HEK293 (cell line): ENCODE measurements around the gene RSRC1.
A peak's percentile ranks its signal among the peaks of the same experiment; 100 is the strongest.

Experiments
- CTCF ChIA-PET: fragments of 350-600 bp; formaldehyde crosslinking; extraction: SDS; loops from one replicate; lab custom pipeline; 2021; ENCODE audit warnings: antibody characterized with exemption; lab: Yijun Ruan, JAX
- POLR2A ChIA-PET: fragments of 300-600 bp; formaldehyde crosslinking; extraction: SDS; loops from one replicate; lab custom pipeline; 2020; ENCODE audit warnings: antibody characterized with exemption, inconsistent platforms; lab: Yijun Ruan, JAX
- H3K27ac ChIP-seq: fragments of 200-500 bp; sonication (Bioruptor generic); 2 replicates; pipeline ENCODE4 v1.5.1; 2014; ENCODE audit warnings: low read depth, low read length, control low read depth, inconsistent platforms; ENCODE audit errors: extremely low read depth
- H3K36me3 ChIP-seq, 2 experiments: fragments of 200-500 bp in 1 of 2; sonication (Bioruptor generic) in 1 of 2; 1 replicate in 1 of 2; 2 replicates in 1 of 2; pipeline ENCODE4 v1.5.1; 2014 to 2017; ENCODE audit warnings: inconsistent platforms in 2 of 2, low read length in 2 of 2; ENCODE audit not compliant: control insufficient read depth in 2 of 2, insufficient read depth in 1 of 2
- H3K4me1 ChIP-seq: fragments of 200-500 bp; sonication (Bioruptor generic); 2 replicates; pipeline ENCODE4 v1.5.1; 2014; ENCODE audit warnings: mild to moderate bottlenecking, low read length, inconsistent platforms; ENCODE audit not compliant: control insufficient read depth, insufficient read depth
- H3K4me3 ChIP-seq: 2 replicates; pipeline ENCODE4 v1.5.1; 2011; ENCODE audit warnings: low read depth, mild to moderate bottlenecking, control low read depth, low read length, moderate library complexity
- H3K9me3 ChIP-seq: fragments of 200-500 bp; sonication (Bioruptor generic); 2 replicates; pipeline ENCODE4 v1.5.1; 2014; ENCODE audit warnings: low read depth, low read length, inconsistent platforms; ENCODE audit not compliant: control insufficient read depth, insufficient read depth
- BCL11A ChIP-seq: fragments of 450-650 bp; formaldehyde crosslinking; IDR thresholded peaks from 2 replicates; pipeline ENCODE4 v1.5.1; 2016; ENCODE audit warnings: low read depth, missing biosample characterization, missing genetic modification characterization
- IKZF3 ChIP-seq: fragments of 450-650 bp; IDR thresholded peaks from 2 replicates; pipeline ENCODE4 v1.5.0; 2018; ENCODE audit warnings: missing biosample characterization, mild to moderate bottlenecking, missing genetic modification characterization, moderate library complexity
- PRDM2 ChIP-seq: fragments of 450-650 bp; formaldehyde crosslinking; IDR thresholded peaks from 2 replicates; pipeline ENCODE4 v1.5.1; 2016; ENCODE audit warnings: missing biosample characterization, missing genetic modification characterization, borderline replicate concordance
- PRDM6 ChIP-seq: fragments of 450-650 bp; formaldehyde crosslinking; IDR thresholded peaks from 2 replicates; pipeline ENCODE4 v1.5.1; 2017; ENCODE audit warnings: missing biosample characterization, missing genetic modification characterization
- SCRT2 ChIP-seq: fragments of 450-650 bp; formaldehyde crosslinking; IDR thresholded peaks from 2 replicates; pipeline ENCODE4 v1.5.1; 2016; ENCODE audit warnings: missing biosample characterization, missing genetic modification characterization
- ZBTB21 ChIP-seq: fragments of 450-650 bp; formaldehyde crosslinking; IDR thresholded peaks from 2 replicates; pipeline ENCODE4 v1.5.1; 2017; ENCODE audit warnings: missing biosample characterization, missing genetic modification characterization
- ZNF133 ChIP-seq: fragments of 450-650 bp; formaldehyde crosslinking; IDR thresholded peaks from 2 replicates; pipeline ENCODE4 v1.5.1; 2016; ENCODE audit warnings: missing biosample characterization, missing genetic modification characterization
- ZNF302 ChIP-seq: fragments of 450-650 bp; formaldehyde crosslinking; IDR thresholded peaks from 2 replicates; pipeline ENCODE4 v1.5.1; 2016; ENCODE audit warnings: missing biosample characterization, missing genetic modification characterization, low read depth
- ZNF621 ChIP-seq: fragments of 450-650 bp; formaldehyde crosslinking; IDR thresholded peaks from 2 replicates; pipeline ENCODE4 v1.5.1; 2017; ENCODE audit warnings: missing biosample characterization, missing genetic modification characterization
- ZNF623 ChIP-seq: fragments of 450-650 bp; formaldehyde crosslinking; IDR thresholded peaks from 2 replicates; pipeline ENCODE4 v1.5.1; 2016; ENCODE audit warnings: missing biosample characterization, missing genetic modification characterization
- ZNF624 ChIP-seq: fragments of 450-650 bp; formaldehyde crosslinking; IDR thresholded peaks from 2 replicates; pipeline ENCODE4 v1.5.1; 2017; ENCODE audit warnings: missing biosample characterization, missing genetic modification characterization
- ZNF626 ChIP-seq: fragments of 450-650 bp; sonication (Bioruptor Pico); formaldehyde crosslinking; IDR thresholded peaks from 2 replicates; pipeline ENCODE4 v1.5.1; 2018; ENCODE audit warnings: missing biosample characterization, missing genetic modification characterization, inconsistent platforms
- TF ChIP-seq, protein P1 (sequence below): fragments of 450-650 bp; formaldehyde crosslinking; IDR thresholded peaks from 2 replicates; pipeline ENCODE4 v1.5.1; 2016; ENCODE audit warnings: missing biosample characterization, missing genetic modification characterization
- TF ChIP-seq, protein P2 (sequence below): fragments of 450-650 bp; formaldehyde crosslinking; IDR thresholded peaks from 2 replicates; pipeline ENCODE4 v1.5.1; 2016; ENCODE audit warnings: missing biosample characterization, missing genetic modification characterization
- TF ChIP-seq, protein P3 (sequence below): fragments of 450-650 bp; formaldehyde crosslinking; IDR thresholded peaks from 2 replicates; pipeline ENCODE4 v1.5.1; 2016; ENCODE audit warnings: missing biosample characterization, missing genetic modification characterization, low read depth

The RSRC1 gene

GRCh38 chr3:158404131-158404718 lies 294.3 kb downstream of the RSRC1 start (continued):
- peak; percentile 29; the same call in 1 of the 2 replicates for TF ChIP-seq IKZF3
- TF ChIP-seq ZNF621 (tag by site-specific recombination): no peak
- TF ChIP-seq, protein P1, sequence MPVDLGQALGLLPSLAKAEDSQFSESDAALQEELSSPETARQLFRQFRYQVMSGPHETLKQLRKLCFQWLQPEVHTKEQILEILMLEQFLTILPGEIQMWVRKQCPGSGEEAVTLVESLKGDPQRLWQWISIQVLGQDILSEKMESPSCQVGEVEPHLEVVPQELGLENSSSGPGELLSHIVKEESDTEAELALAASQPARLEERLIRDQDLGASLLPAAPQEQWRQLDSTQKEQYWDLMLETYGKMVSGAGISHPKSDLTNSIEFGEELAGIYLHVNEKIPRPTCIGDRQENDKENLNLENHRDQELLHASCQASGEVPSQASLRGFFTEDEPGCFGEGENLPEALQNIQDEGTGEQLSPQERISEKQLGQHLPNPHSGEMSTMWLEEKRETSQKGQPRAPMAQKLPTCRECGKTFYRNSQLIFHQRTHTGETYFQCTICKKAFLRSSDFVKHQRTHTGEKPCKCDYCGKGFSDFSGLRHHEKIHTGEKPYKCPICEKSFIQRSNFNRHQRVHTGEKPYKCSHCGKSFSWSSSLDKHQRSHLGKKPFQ: no peak
- no peak for TF ChIP-seq ZNF133 (tag by site-specific recombination)
- TF ChIP-seq ZBTB21 (tag by site-specific recombination): no peak
- TF ChIP-seq, protein P2, sequence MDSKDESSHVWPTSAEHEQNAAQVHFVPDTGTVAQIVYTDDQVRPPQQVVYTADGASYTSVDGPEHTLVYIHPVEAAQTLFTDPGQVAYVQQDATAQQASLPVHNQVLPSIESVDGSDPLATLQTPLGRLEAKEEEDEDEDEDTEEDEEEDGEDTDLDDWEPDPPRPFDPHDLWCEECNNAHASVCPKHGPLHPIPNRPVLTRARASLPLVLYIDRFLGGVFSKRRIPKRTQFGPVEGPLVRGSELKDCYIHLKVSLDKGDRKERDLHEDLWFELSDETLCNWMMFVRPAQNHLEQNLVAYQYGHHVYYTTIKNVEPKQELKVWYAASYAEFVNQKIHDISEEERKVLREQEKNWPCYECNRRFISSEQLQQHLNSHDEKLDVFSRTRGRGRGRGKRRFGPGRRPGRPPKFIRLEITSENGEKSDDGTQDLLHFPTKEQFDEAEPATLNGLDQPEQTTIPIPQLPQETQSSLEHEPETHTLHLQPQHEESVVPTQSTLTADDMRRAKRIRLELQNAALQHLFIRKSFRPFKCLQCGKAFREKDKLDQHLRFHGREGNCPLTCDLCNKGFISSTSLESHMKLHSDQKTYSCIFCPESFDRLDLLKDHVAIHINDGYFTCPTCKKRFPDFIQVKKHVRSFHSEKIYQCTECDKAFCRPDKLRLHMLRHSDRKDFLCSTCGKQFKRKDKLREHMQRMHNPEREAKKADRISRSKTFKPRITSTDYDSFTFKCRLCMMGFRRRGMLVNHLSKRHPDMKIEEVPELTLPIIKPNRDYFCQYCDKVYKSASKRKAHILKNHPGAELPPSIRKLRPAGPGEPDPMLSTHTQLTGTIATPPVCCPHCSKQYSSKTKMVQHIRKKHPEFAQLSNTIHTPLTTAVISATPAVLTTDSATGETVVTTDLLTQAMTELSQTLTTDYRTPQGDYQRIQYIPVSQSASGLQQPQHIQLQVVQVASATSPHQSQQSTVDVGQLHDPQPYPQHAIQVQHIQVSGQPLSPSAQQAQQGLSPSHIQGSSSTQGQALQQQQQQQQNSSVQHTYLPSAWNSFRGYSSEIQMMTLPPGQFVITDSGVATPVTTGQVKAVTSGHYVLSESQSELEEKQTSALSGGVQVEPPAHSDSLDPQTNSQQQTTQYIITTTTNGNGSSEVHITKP: 0 out of 2 replicates have a peak, but pooled peaks have one; percentile 19
- TF ChIP-seq PRDM6 (tag by site-specific recombination): peak; percentile 77
- TF ChIP-seq, all 188 proteins: peak for 8

DNA sequence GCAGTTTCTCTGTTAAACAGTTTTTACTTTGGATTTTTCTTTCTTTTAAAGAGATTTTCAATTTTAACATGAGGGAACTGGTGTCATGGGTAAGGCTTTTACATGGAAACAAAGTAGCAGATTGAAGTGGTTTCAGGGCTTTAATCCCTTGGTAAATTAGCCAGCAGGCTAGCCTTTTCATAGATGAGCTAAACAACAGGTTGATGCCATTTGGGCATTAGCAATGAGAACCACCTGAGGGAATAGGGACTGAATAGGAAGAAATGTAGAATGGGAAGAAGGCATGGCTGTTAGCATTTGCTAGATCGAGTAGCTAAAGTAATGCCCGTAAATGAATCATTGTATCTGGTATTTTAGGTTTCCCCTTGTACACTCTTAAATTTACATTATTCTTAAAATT lies 295.6 kb downstream of the RSRC1 start:
- H3K36me3 ChIP-seq: no peaks in the 10 kb centered on the region
- no peak overlapping the region for H3K4me3 ChIP-seq
- CTCF ChIA-PET: interaction anchor here (0.7 kb wide), 1 partner anchor 296 kb away, joined by 3 read pairs; the partner anchor contains the start of gene RSRC1
- no peaks in the 10 kb centered on the region for H3K9me3 ChIP-seq
- H3K4me1 ChIP-seq: 0 out of 2 replicates have a peak, but pooled peaks cover 6% of the 10 kb centered on the region
- POLR2A ChIA-PET: no interaction called here
- H3K27ac ChIP-seq: no peak overlapping the region
- TF ChIP-seq SCRT2 (tag by site-specific recombination) (peak; percentile 78), ZNF623 (tag by site-specific recombination) (no peak), ZNF626 (no peak), ZNF624 (tag by site-specific recombination) (no peak), ZNF302 (no peak), PRDM6 (tag by site-specific recombination) (peak; percentile 27; the same call in 1 of the 2 replicates), PRDM2 (no peak), BCL11A (tag by site-specific recombination) (no peak)
- TF ChIP-seq, protein P3, sequence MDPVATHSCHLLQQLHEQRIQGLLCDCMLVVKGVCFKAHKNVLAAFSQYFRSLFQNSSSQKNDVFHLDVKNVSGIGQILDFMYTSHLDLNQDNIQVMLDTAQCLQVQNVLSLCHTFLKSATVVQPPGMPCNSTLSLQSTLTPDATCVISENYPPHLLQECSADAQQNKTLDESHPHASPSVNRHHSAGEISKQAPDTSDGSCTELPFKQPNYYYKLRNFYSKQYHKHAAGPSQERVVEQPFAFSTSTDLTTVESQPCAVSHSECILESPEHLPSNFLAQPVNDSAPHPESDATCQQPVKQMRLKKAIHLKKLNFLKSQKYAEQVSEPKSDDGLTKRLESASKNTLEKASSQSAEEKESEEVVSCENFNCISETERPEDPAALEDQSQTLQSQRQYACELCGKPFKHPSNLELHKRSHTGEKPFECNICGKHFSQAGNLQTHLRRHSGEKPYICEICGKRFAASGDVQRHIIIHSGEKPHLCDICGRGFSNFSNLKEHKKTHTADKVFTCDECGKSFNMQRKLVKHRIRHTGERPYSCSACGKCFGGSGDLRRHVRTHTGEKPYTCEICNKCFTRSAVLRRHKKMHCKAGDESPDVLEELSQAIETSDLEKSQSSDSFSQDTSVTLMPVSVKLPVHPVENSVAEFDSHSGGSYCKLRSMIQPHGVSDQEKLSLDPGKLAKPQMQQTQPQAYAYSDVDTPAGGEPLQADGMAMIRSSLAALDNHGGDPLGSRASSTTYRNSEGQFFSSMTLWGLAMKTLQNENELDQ (tag by site-specific recombination): no peak
- TF ChIP-seq, protein P1: no peak
